Gastrocnemius medialis (tissue), 4 donors: ENCODE results near the gene PSAPL1.

Experiments
- POLR2A ChIP-seq, 2 donors: fragments of 450-650 bp; IDR thresholded peaks; one replicate each; pipeline ENCODE4 v1.6.1; 2017; ENCODE audit warnings: antibody characterized with exemption in 2 of 2, mild to moderate bottlenecking in 2 of 2, moderate library complexity in 2 of 2
- TF ChIP-seq, protein P1 (sequence below), 5 experiments: fragments of 450-650 bp in 3 of 5; fragments of 200-600 bp in 2 of 5; sonication (generic) in 2 of 5; IDR thresholded peaks in 4 of 5; conservative IDR thresholded peaks in 1 of 5; 1 replicate in 4 of 5; 2 replicates in 1 of 5; pipeline ENCODE4 v1.5.1; 2016 to 2019; ENCODE audit warnings: antibody characterized with exemption in 5 of 5, mild to moderate bottlenecking in 3 of 5, moderate library complexity in 3 of 5

DNA sequence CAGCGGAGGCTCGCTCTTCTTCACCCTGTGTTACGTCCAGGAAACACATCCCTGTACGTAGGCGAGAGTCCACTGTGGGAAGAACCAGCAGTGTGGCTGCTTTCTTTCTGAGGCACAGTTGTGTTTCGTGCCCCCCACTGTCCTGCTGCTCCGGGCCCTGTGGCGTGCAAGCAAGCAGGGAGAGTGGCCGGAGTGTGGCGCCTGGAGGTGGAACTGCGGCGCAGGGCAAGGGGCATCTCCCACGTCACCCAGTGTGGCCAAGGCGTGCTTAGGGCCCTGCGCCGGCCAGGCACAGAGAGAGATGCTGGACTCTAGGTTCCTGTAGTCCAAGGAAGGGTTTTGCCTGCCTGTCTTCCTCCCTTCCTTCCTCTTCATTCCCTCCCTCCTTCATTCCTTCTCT lies 13.3 kb upstream of the PSAPL1 start:
- TF ChIP-seq, protein P1, sequence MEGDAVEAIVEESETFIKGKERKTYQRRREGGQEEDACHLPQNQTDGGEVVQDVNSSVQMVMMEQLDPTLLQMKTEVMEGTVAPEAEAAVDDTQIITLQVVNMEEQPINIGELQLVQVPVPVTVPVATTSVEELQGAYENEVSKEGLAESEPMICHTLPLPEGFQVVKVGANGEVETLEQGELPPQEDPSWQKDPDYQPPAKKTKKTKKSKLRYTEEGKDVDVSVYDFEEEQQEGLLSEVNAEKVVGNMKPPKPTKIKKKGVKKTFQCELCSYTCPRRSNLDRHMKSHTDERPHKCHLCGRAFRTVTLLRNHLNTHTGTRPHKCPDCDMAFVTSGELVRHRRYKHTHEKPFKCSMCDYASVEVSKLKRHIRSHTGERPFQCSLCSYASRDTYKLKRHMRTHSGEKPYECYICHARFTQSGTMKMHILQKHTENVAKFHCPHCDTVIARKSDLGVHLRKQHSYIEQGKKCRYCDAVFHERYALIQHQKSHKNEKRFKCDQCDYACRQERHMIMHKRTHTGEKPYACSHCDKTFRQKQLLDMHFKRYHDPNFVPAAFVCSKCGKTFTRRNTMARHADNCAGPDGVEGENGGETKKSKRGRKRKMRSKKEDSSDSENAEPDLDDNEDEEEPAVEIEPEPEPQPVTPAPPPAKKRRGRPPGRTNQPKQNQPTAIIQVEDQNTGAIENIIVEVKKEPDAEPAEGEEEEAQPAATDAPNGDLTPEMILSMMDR (IDR thresholded peaks at IDR 0.05 in 4 of 5, conservative IDR thresholded peaks at IDR 0.05 in 1 of 5) = no peak
- TF ChIP-seq POLR2A (IDR thresholded peaks at IDR 0.05) = no peak
